GM10847 (cell line): Measurements from ENCODE around the gene LHPP.

Experiments
- POLR2A ChIP-seq: IDR thresholded peaks from 2 replicates; pipeline ENCODE4 v1.6.1; 2011; ENCODE audit not compliant: insufficient read length; ENCODE audit errors: extremely low read depth

Gene LHPP

GRCh38 chr10:124478515-124478914 lies 16.9 kb downstream of the LHPP start:
- no peak for TF ChIP-seq POLR2A

DNA sequence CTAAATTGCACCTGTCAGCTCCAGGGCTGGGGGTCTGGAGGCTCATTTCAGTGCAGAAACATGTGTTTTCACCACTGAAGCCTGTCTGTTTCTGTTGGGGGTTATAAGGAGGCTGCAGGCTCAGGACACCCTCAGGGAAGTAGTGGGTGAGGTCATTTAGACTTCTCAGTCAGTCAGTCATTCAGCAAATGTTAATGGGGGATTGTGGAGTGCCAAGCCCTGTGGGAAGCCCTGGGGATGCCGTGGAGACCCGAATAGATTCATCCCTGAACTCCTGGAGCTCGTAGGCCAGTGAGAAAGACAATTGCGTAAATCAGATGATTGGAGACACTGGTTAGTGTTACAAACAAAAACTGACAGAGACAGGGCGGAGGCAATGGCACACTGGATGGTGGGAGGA lies 19.2 kb downstream of the LHPP start:
- TF ChIP-seq POLR2A, result no peak

GRCh38 chr10:124481717-124482116 lies 20.1 kb downstream of the LHPP start:
- TF ChIP-seq POLR2A, result no peak

GRCh38 chr10:124482236-124482800 lies 20.7 kb downstream of the LHPP start:
- TF ChIP-seq POLR2A, result no peak

- TF ChIP-seq POLR2A, result no peak
Observed at GRCh38 chr10:124482876-124483275, 21.3 kb downstream of the LHPP start.

DNA sequence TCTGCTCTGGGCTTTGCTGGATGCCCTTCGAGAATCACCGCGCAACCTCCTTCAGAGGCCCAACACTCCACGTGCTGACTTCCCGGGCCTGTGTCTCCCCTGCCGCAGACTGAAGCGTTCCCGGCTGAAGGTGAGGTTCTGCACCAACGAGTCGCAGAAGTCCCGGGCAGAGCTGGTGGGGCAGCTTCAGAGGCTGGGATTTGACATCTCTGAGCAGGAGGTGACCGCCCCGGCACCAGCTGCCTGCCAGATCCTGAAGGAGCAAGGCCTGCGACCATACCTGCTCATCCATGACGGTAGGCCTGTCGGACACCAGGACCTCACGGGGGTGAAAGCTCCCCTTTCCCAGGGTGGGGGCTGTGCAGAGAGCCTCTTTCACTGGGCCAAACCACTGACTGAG lies 22.4 kb downstream of the LHPP start:
- TF ChIP-seq POLR2A, result no peak

GRCh38 chr10:124484661-124485060 lies 23.0 kb downstream of the LHPP start:
- TF ChIP-seq POLR2A, result no peak

DNA sequence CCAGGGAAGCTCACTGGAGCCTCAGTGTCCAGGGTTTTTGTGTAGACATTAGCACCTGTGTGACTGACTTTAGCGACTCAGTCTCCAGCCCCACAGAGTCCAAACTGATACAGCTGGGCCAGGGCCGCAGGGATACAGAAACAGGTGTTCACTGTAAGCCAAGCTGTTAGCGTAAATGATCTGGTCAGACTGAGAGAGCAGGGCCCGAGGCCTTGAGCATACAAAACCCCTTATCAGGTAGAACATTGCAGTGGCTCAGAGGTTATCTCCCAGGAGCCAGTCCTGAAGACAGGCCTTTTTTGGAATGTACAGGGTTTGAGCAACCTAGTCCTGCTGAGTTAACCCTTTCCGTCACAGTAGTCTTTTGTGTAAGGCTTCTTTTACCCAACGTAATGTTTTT lies 25.0 kb downstream of the LHPP start:
- no peak for TF ChIP-seq POLR2A

DNA sequence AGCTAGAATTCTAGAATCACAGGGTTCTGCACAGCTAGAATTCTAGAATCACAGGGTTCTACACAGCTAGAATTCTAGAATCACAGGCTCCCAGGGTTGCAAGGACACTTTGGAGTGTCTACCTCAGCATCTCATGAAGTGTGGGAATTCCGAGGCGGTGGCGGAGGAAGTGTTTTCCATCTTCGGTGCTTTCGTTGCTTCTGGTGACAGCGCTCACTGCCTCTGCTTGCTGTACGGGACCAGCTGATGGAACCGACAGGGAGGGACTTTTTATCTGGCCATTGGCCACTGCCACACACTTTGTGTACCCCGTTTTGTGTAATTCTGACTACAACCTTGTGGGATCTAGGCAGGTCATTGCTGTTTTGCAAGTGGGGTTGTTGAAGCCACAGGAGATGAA lies 29.5 kb downstream of the LHPP start:
- no peak for TF ChIP-seq POLR2A

- no peak for TF ChIP-seq POLR2A
Observed at GRCh38 chr10:124492266-124492665, 30.6 kb downstream of the LHPP start.

- TF ChIP-seq POLR2A, result no peak
Observed at GRCh38 chr10:124493214-124493882, 31.7 kb downstream of the LHPP start.

GRCh38 chr10:124494046-124494807 lies 32.6 kb downstream of the LHPP start:
- TF ChIP-seq POLR2A, result no peak

GRCh38 chr10:124495162-124495561 lies 33.5 kb downstream of the LHPP start:
- no peak for TF ChIP-seq POLR2A

DNA sequence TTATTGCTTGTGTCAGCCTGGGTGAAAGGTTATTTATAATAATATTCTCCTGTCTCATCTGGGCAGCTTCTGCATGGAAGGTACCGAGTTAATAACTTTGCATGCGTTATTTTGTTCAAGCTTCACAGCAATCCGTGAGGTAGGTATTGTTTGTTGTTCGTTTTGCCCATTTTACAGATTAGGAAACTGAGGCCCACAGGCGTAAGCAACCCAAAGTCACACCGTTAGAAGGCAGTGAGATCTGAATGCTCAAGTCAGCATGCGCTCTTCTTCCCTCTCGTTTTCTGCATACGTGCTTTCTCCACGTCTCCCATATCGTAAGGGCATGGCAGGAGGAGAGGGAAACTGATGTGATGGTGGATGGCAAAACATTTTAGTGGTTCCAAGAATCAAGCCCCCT lies 34.1 kb downstream of the LHPP start:
- TF ChIP-seq POLR2A, result no peak

GRCh38 chr10:124496150-124496549 lies 34.5 kb downstream of the LHPP start:
- TF ChIP-seq POLR2A, result no peak

- no peak for TF ChIP-seq POLR2A
Observed at GRCh38 chr10:124496620-124497019, 35.0 kb downstream of the LHPP start.
